HG02571 (cell line): ENCODE results near the gene ZNF554.
"Not testable (repeated sequence)": the region's sequence is repeated elsewhere in the genome, so short reads cannot be mapped to it uniquely, and the experiment has no call there.

Experiments
- ATAC-seq: cut with Tn5 transposase; IDR thresholded peaks from one replicate; pipeline ENCODE4 v1.9.1; 2021; ENCODE audit warnings: mild to moderate bottlenecking, moderate library complexity; ENCODE audit not compliant: unreplicated experiment

Gene ZNF554

GRCh38 chr19:2865334-2866100, 45.8 kb downstream of the ZNF554 start:
- ATAC-seq: no peak

GRCh38 chr19:2866495-2867024, 46.9 kb downstream of the ZNF554 start:
- no peak for ATAC-seq

- ATAC-seq: no peak
Observed at GRCh38 chr19:2867025-2867991, 47.6 kb downstream of the ZNF554 start, which contains the start of gene ZNF556. TSS of gene ZNF556 (plus strand) at chr19:2867335. CDS start at chr19:2867422, 87 bp downstream.

- no peak for ATAC-seq
Observed at GRCh38 chr19:2869618-2870017, 50.0 kb downstream of the ZNF554 start.

GRCh38 chr19:2872175-2872574, 52.5 kb downstream of the ZNF554 start:
- not testable (repeated sequence) for ATAC-seq

- ATAC-seq: no peak
Observed at GRCh38 chr19:2877398-2878331, 58.0 kb downstream of the ZNF554 start.

- ATAC-seq: no peak
Observed at GRCh38 chr19:2883686-2884439, 64.2 kb downstream of the ZNF554 start.

GRCh38 chr19:2885736-2886135, 66.1 kb downstream of the ZNF554 start:
- ATAC-seq: no peak
